Activated CD4-positive, alpha-beta T cell treated with anti-CD3 and anti-CD28 coated beads for 24 hours (primary cell): ENCODE results near the gene CERT1.
"Not testable (repeated sequence)": the region's sequence is repeated elsewhere in the genome, so short reads cannot be mapped to it uniquely, and the experiment has no call there.

Source experiments
- DNase-seq, 2 donors: peaks; one replicate each; pipeline ENCODE4 v3.0.0-alpha.2; 2020; ENCODE audit warnings: low read depth in 2 of 2

CERT1 gene

GRCh38 chr5:75511435-75512382, at the start of gene CERT1, which contains the start of gene POLK:
TSS of gene CERT1 (minus strand) at chr5:75511629. CDS start at chr5:75511207, 422 bp downstream.
TSS of gene POLK (plus strand) at chr5:75511891.
- DNase-seq, result peak; percentile 93 to 94

- DNase-seq, result not testable (repeated sequence)
Observed at GRCh38 chr5:75560655-75561054, 49.2 kb upstream of the CERT1 start.

- no peak for DNase-seq
Observed at GRCh38 chr5:75558981-75559632, 47.7 kb upstream of the CERT1 start.

GRCh38 chr5:75558221-75558620, 46.8 kb upstream of the CERT1 start:
- DNase-seq, result no peak

- DNase-seq, result no peak
Observed at GRCh38 chr5:75553358-75553757, 41.9 kb upstream of the CERT1 start.

GRCh38 chr5:75552764-75553163, 41.3 kb upstream of the CERT1 start:
- no peak for DNase-seq

- no peak for DNase-seq
Observed at GRCh38 chr5:75551471-75551870, 40.0 kb upstream of the CERT1 start.

GRCh38 chr5:75550597-75550996, 39.2 kb upstream of the CERT1 start:
- no peak for DNase-seq

GRCh38 chr5:75547812-75548211, 36.4 kb upstream of the CERT1 start:
- no peak for DNase-seq

GRCh38 chr5:75546830-75547229, 35.4 kb upstream of the CERT1 start:
- no peak for DNase-seq

- DNase-seq, result no peak
Observed at GRCh38 chr5:75545131-75545530, 33.7 kb upstream of the CERT1 start.

- no peak for DNase-seq
Observed at GRCh38 chr5:75538211-75538610, 26.8 kb upstream of the CERT1 start.

- no peak for DNase-seq
Observed at GRCh38 chr5:75536694-75537360, 25.4 kb upstream of the CERT1 start.

GRCh38 chr5:75536147-75536546, 24.7 kb upstream of the CERT1 start:
- no peak for DNase-seq

- DNase-seq, result no peak
Observed at GRCh38 chr5:75534734-75535133, 23.3 kb upstream of the CERT1 start.

- not testable (repeated sequence) for DNase-seq
Observed at GRCh38 chr5:75533716-75534115, 22.3 kb upstream of the CERT1 start.

- no peak for DNase-seq
Observed at GRCh38 chr5:75532190-75532589, 20.8 kb upstream of the CERT1 start.

GRCh38 chr5:75529185-75529584, 17.8 kb upstream of the CERT1 start:
- no peak for DNase-seq

- DNase-seq, result no peak
Observed at GRCh38 chr5:75526070-75526469, 14.6 kb upstream of the CERT1 start.

GRCh38 chr5:75525344-75525743, 13.9 kb upstream of the CERT1 start:
- no peak for DNase-seq

- no peak for DNase-seq
Observed at GRCh38 chr5:75524591-75524990, 13.2 kb upstream of the CERT1 start.

GRCh38 chr5:75524071-75524470, 12.6 kb upstream of the CERT1 start:
- DNase-seq, result no peak
